ENCODE results near the gene BEND6. TPM values are rescaled to one million over a fixed set of nuclear protein-coding genes. Genes with fewer than 3 reads are reported as not detected.

BEND6 gene
- total RNA-seq, 4 donors from 2014 or later: 0.54 to 4.5 (median 3.6) TPM; not detected in 1

DNA sequence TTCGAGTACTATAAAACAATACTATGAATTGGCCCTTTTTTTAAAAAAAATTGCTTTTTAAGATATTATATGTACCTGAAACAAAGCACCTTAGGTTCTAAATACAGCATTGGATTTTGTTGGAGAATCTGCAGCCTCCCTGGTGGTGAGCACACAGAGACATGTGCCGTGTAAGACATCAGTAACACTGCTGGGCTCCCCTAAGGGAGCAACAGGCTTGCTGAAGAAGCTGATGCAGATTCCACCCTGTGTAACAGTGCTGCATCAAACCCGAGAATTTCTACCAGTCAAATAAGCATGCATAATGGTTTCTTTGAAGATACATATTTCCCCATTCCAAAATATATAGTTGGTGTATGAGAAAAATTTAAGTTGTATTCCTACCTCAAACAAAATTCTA is 108.9 kb downstream of the BEND6 start:
- H3K27me3 ChIP-seq: no peaks in the 10 kb centered on the region
- 92% methylated on average over 3 of the region's 3 CpGs for WGBS, 2 donors (ENCODE audit: low coverage in 1 of 2)
- no peaks in the 10 kb centered on the region for H3K4me1 ChIP-seq
- no peaks in the 10 kb centered on the region for H3K9me3 ChIP-seq
- TF ChIP-seq, protein P1, sequence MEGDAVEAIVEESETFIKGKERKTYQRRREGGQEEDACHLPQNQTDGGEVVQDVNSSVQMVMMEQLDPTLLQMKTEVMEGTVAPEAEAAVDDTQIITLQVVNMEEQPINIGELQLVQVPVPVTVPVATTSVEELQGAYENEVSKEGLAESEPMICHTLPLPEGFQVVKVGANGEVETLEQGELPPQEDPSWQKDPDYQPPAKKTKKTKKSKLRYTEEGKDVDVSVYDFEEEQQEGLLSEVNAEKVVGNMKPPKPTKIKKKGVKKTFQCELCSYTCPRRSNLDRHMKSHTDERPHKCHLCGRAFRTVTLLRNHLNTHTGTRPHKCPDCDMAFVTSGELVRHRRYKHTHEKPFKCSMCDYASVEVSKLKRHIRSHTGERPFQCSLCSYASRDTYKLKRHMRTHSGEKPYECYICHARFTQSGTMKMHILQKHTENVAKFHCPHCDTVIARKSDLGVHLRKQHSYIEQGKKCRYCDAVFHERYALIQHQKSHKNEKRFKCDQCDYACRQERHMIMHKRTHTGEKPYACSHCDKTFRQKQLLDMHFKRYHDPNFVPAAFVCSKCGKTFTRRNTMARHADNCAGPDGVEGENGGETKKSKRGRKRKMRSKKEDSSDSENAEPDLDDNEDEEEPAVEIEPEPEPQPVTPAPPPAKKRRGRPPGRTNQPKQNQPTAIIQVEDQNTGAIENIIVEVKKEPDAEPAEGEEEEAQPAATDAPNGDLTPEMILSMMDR (IDR thresholded peaks at IDR 0.05): no peak
- TF ChIP-seq POLR2A (IDR thresholded peaks at IDR 0.05) (no peak), POLR2AphosphoS5 (IDR thresholded peaks at IDR 0.05) (no peak), EP300 (IDR thresholded peaks at IDR 0.05) (no peak)
- no peak for ATAC-seq
- no peak overlapping the region for H3K27ac ChIP-seq
- H3K4me3 ChIP-seq: no peak overlapping the region
- H3K36me3 ChIP-seq: peaks cover 0 to 65% of the 10 kb centered on the region in 2 donors

DNA sequence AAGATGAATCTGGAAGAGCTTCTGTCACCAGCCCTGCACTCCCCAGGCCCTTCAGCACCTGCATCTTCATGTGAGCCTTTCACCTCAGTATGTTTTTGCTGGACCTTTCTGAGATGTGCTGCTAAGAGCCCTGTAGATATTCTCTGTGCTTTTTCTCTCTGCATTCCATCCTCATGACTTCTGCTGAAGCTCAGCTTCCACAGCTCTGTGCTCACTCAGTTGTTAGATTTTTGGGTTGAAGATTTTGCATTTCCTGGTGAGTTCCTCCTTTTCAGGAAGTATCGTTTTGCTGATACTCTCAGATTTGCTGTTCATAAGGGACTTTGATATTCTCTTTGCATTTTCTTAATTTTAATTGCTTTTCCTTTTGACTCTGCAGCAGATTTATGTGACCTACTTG is 109.9 kb downstream of the BEND6 start:
- 82% methylated on average over 1 of the region's 1 CpG; no CpG with 5 or more reads in 1 of the 2 donors for WGBS, 2 donors (ENCODE audit: low coverage in 1 of 2)
- no peak for TF ChIP-seq EP300 (IDR thresholded peaks at IDR 0.05)
- TF ChIP-seq, protein P1 (IDR thresholded peaks at IDR 0.05): no peak
- no peak for TF ChIP-seq POLR2A (IDR thresholded peaks at IDR 0.05)
- no peak for TF ChIP-seq POLR2AphosphoS5 (IDR thresholded peaks at IDR 0.05)
- Histone ChIP-seq H3K9me3 (no peaks in the 10 kb centered on the region), H3K36me3 (peaks cover 0 to 62% of the 10 kb centered on the region in 2 donors), H3K27ac (no peak overlapping the region), H3K27me3 (no peaks in the 10 kb centered on the region), H3K4me3 (no peak overlapping the region), H3K4me1 (no peaks in the 10 kb centered on the region)
- ATAC-seq: no peak

DNA sequence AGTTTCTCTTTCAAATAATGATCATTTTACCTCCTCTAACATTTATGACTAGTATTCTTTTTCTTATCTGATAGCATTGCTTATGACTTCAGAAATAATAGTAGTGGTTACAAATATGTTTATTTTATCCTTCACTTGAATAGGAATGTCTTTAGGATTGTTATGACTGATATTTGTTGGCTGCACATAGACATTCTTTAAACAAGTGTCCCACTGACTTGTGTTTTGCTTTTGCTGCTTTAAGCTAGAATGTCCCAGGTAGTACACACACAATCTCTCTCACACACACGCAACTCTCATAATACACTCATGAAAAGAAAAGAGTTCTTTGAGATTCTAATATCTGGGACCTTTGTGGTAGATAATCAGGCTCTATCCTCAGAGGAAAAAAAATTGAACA is 113.2 kb downstream of the BEND6 start:
- Histone ChIP-seq H3K4me3 (no peak overlapping the region), H3K4me1 (no peaks in the 10 kb centered on the region), H3K36me3 (peaks cover 0 to 30% of the 10 kb centered on the region in 2 donors), H3K27ac (no peak overlapping the region), H3K9me3 (no peaks in the 10 kb centered on the region), H3K27me3 (no peaks in the 10 kb centered on the region)
- no peak for ATAC-seq
- no peak for TF ChIP-seq POLR2AphosphoS5 (IDR thresholded peaks at IDR 0.05)
- TF ChIP-seq POLR2A (IDR thresholded peaks at IDR 0.05): no peak
- TF ChIP-seq, protein P1 (IDR thresholded peaks at IDR 0.05): no peak
- TF ChIP-seq EP300 (IDR thresholded peaks at IDR 0.05): no peak
- WGBS, 2 donors (ENCODE audit: low coverage in 1 of 2): 71 to 100% methylated on average over 1 of the region's 1 CpG

DNA sequence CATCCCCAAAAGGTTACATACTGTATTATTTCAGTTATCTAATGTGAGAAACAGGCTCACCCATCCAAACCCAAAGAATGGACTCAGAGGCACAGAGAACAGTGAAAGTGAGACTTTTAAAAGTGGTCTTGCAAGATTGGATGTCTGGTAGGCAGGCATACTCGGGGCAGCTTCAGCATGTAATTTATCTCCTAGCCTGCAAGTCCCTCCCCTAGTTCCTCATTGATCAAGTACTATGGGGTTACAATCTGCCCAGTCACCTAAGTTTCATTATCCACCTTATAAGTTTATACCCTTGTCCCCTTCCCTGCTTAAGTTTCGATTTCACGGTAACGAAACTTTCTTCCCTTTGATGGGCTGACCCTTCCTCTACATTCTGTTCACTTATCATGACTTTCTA is 114.3 kb downstream of the BEND6 start:
- H3K27me3 ChIP-seq: no peaks in the 10 kb centered on the region
- TF ChIP-seq POLR2AphosphoS5 (IDR thresholded peaks at IDR 0.05): no peak
- TF ChIP-seq POLR2A (IDR thresholded peaks at IDR 0.05): no peak
- TF ChIP-seq, protein P1 (IDR thresholded peaks at IDR 0.05): no peak
- no peak for TF ChIP-seq EP300 (IDR thresholded peaks at IDR 0.05)
- no peak for ATAC-seq
- no peaks in the 10 kb centered on the region for H3K4me1 ChIP-seq
- 55 to 84% methylated on average over 4 of the region's 4 CpGs for WGBS, 2 donors (ENCODE audit: low coverage in 1 of 2)
- no peak overlapping the region for H3K27ac ChIP-seq
- peaks cover 0 to 27% of the 10 kb centered on the region in 2 donors for H3K36me3 ChIP-seq
- no peak overlapping the region for H3K4me3 ChIP-seq
- H3K9me3 ChIP-seq: no peaks in the 10 kb centered on the region

DNA sequence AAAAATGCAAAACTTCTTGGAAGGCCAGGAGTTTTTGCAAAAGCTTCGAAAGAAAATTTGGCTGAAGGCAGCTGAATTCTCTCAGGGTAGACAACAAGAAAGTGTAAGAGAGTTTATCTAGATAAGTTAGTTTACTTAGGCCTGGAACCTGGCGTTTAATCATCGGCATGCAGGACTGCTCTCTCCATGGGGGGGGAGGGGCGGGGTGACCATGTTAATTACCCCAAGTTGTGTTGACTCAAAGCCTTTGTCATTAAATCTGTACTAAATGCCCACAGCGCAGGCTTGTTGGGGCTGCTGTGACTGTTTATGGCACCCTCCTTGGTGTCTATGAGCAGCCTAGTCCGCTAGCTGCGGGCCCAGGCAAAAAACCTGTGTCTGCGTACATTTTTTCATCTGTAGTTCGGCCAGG is 115.0 kb downstream of the BEND6 start:
- WGBS, 2 donors (ENCODE audit: low coverage in 1 of 2): 83 to 87% methylated on average over 4 of the region's 9 CpGs
- Histone ChIP-seq H3K4me3 (no peak overlapping the region), H3K9me3 (no peaks in the 10 kb centered on the region), H3K36me3 (peaks cover 0 to 27% of the 10 kb centered on the region in 2 donors), H3K27ac (no peak overlapping the region), H3K27me3 (no peaks in the 10 kb centered on the region), H3K4me1 (no peaks in the 10 kb centered on the region)
- no peak for TF ChIP-seq EP300 (IDR thresholded peaks at IDR 0.05)
- TF ChIP-seq POLR2A (IDR thresholded peaks at IDR 0.05): no peak
- TF ChIP-seq POLR2AphosphoS5 (IDR thresholded peaks at IDR 0.05): no peak
- TF ChIP-seq, protein P1 (IDR thresholded peaks at IDR 0.05): no peak
- ATAC-seq: no peak
